ENCODE data around the gene TRIM65. TPM values are rescaled to one million over a fixed set of nuclear protein-coding genes. Genes with fewer than 3 reads are reported as not detected.
A peak's percentile ranks its signal among the peaks of the same experiment; 100 is the strongest.

The TRIM65 gene
- total RNA-seq, 1 donor from 2014 or later, result 21.9 TPM

- no peaks in the 10 kb centered on the region for H3K27me3 Mint-ChIP-seq (ENCODE audit: low read depth)
- no peak overlapping the region for H3K4me3 Mint-ChIP-seq
- no peak overlapping the region for H3K27ac Mint-ChIP-seq
- no peak for TF ChIP-seq CTCF (IDR thresholded peaks at IDR 0.05; ENCODE audit: unreplicated experiment)
- no peak for DNase-seq (ENCODE audit: low spot score in 2 of 2, unreplicated experiment in 2 of 2)
- H3K9me3 Mint-ChIP-seq, result no peaks in the 10 kb centered on the region
- H3K4me1 Mint-ChIP-seq, result no peaks in the 10 kb centered on the region
- peaks cover 8% of the 10 kb centered on the region for H3K36me3 Mint-ChIP-seq
These were observed 20.6 kb upstream of the TRIM65 start for GRCh38 chr17:75917141-75917916.

- DNase-seq (ENCODE audit: low spot score in 2 of 2, unreplicated experiment in 2 of 2), result no peak
- TF ChIP-seq CTCF (IDR thresholded peaks at IDR 0.05; ENCODE audit: unreplicated experiment), result no peak
- H3K9me3 Mint-ChIP-seq, result no peaks in the 10 kb centered on the region
- no peak overlapping the region for H3K27ac Mint-ChIP-seq
- no peaks in the 10 kb centered on the region for H3K27me3 Mint-ChIP-seq (ENCODE audit: low read depth)
- peaks cover 8% of the 10 kb centered on the region for H3K36me3 Mint-ChIP-seq
- H3K4me1 Mint-ChIP-seq, result peaks cover 7% of the 10 kb centered on the region
- H3K4me3 Mint-ChIP-seq, result no peak overlapping the region
These were observed 18.5 kb upstream of the TRIM65 start for GRCh38 chr17:75915268-75915667.

- peaks cover 8% of the 10 kb centered on the region for H3K36me3 Mint-ChIP-seq
- TF ChIP-seq CTCF (IDR thresholded peaks at IDR 0.05; ENCODE audit: unreplicated experiment), result no peak
- no peaks in the 10 kb centered on the region for H3K9me3 Mint-ChIP-seq
- peaks cover 12% of the 10 kb centered on the region for H3K4me1 Mint-ChIP-seq
- no peak overlapping the region for H3K27ac Mint-ChIP-seq
- DNase-seq (ENCODE audit: low spot score in 2 of 2, unreplicated experiment in 2 of 2), result no peak
- H3K4me3 Mint-ChIP-seq, result no peak overlapping the region
- H3K27me3 Mint-ChIP-seq (ENCODE audit: low read depth), result no peaks in the 10 kb centered on the region
These were observed 18.0 kb upstream of the TRIM65 start for GRCh38 chr17:75914643-75915267.

GRCh38 chr17:75913537-75914210 lies 16.9 kb upstream of the TRIM65 start:
- Mint-ChIP-seq H3K27ac (no peak overlapping the region), H3K36me3 (peaks cover 6% of the 10 kb centered on the region), H3K9me3 (no peaks in the 10 kb centered on the region), H3K4me3 (no peak overlapping the region), H3K4me1 (peaks cover 16% of the 10 kb centered on the region), H3K27me3 (ENCODE audit: low read depth) (no peaks in the 10 kb centered on the region)
- TF ChIP-seq CTCF (IDR thresholded peaks at IDR 0.05; ENCODE audit: unreplicated experiment), result no peak
- no peak for DNase-seq (ENCODE audit: low spot score in 2 of 2, unreplicated experiment in 2 of 2)

- H3K4me3 Mint-ChIP-seq, result no peak overlapping the region
- H3K9me3 Mint-ChIP-seq, result no peaks in the 10 kb centered on the region
- H3K4me1 Mint-ChIP-seq, result peaks cover 17% of the 10 kb centered on the region
- no peak for DNase-seq (ENCODE audit: low spot score in 2 of 2, unreplicated experiment in 2 of 2)
- H3K27me3 Mint-ChIP-seq (ENCODE audit: low read depth), result no peaks in the 10 kb centered on the region
- H3K36me3 Mint-ChIP-seq, result no peaks in the 10 kb centered on the region
- TF ChIP-seq CTCF (IDR thresholded peaks at IDR 0.05; ENCODE audit: unreplicated experiment), result no peak
- peak overlapping the region; percentile 73 for H3K27ac Mint-ChIP-seq
These were observed 13.9 kb upstream of the TRIM65 start for GRCh38 chr17:75910699-75911098.
